Astrocyte (in vitro differentiated cells and primary cell): ENCODE data around the gene C1QTNF12. TPM values are rescaled to one million over a fixed set of nuclear protein-coding genes. Genes with fewer than 3 reads are reported as not detected.

Source experiments
- DNase-seq: peaks from one replicate; pipeline ENCODE4 v3.0.0-alpha.2; 2010; ENCODE audit warnings: low read depth
- FAIRE-seq: peaks from 2 replicates; lab custom pipeline; 2011; peaks lifted over from hg19 to GRCh38; lab: Jason Lieb, UNC
- H2AFZ ChIP-seq: 2 replicates; pipeline ENCODE4 v1.6.0; 2012; ENCODE audit warnings: low read depth, low read length, inconsistent platforms
- H3K27ac ChIP-seq: 2 replicates; pipeline ENCODE4 v1.5.1; 2011; ENCODE audit warnings: low read depth, low read length, inconsistent platforms
- H3K27me3 ChIP-seq: 2 replicates; pipeline ENCODE4 v1.6.0; 2011; ENCODE audit warnings: low read length, inconsistent platforms; ENCODE audit not compliant: insufficient read depth
- H3K36me3 ChIP-seq: 2 replicates; pipeline ENCODE4 v1.5.1; 2011; ENCODE audit warnings: low read length, inconsistent platforms; ENCODE audit not compliant: insufficient read depth
- H3K4me1 ChIP-seq: 2 replicates; pipeline ENCODE4 v1.5.1; 2011; ENCODE audit warnings: low read length, inconsistent platforms; ENCODE audit not compliant: insufficient read depth
- H3K4me2 ChIP-seq: 2 replicates; pipeline ENCODE4 v1.6.0; 2012; ENCODE audit warnings: low read length, inconsistent platforms
- H3K4me3 ChIP-seq: 2 replicates; pipeline ENCODE4 v1.5.1; 2011; ENCODE audit warnings: low read depth, mild to moderate bottlenecking, low read length, inconsistent platforms; ENCODE audit not compliant: insufficient read depth
- H3K79me2 ChIP-seq: 2 replicates; pipeline ENCODE4 v1.6.0; 2012; ENCODE audit warnings: mild to moderate bottlenecking, low read length, inconsistent platforms; ENCODE audit not compliant: insufficient read depth
- H3K9ac ChIP-seq: 2 replicates; pipeline ENCODE4 v1.6.0; 2012; ENCODE audit warnings: mild to moderate bottlenecking, low read length, inconsistent platforms
- H3K9me3 ChIP-seq: 2 replicates; pipeline ENCODE4 v1.5.1; 2012; ENCODE audit warnings: low read depth, mild to moderate bottlenecking, low read length, inconsistent platforms; ENCODE audit not compliant: insufficient read depth
- H4K20me1 ChIP-seq: 2 replicates; pipeline ENCODE4 v1.6.0; 2012; ENCODE audit warnings: low read length, inconsistent platforms; ENCODE audit not compliant: insufficient read depth
- H3K27ac Mint-ChIP-seq: one replicate; pipeline ENCODE4 v1.8.0; 2021; ENCODE audit warnings: mild to moderate bottlenecking, mixed read lengths; ENCODE audit not compliant: unreplicated experiment
- H3K27me3 Mint-ChIP-seq: one replicate; pipeline ENCODE4 v1.8.0; 2021; ENCODE audit warnings: low read depth, mixed read lengths; ENCODE audit not compliant: unreplicated experiment
- H3K36me3 Mint-ChIP-seq: one replicate; pipeline ENCODE4 v1.8.0; 2021; ENCODE audit warnings: low read depth, mixed read lengths; ENCODE audit not compliant: unreplicated experiment
- H3K4me1 Mint-ChIP-seq: one replicate; pipeline ENCODE4 v1.8.0; 2021; ENCODE audit warnings: low read depth, mixed read lengths; ENCODE audit not compliant: unreplicated experiment
- H3K4me3 Mint-ChIP-seq: one replicate; pipeline ENCODE4 v1.8.0; 2021; ENCODE audit warnings: mild to moderate bottlenecking, moderate library complexity, mixed read lengths; ENCODE audit not compliant: unreplicated experiment
- H3K9me3 Mint-ChIP-seq: one replicate; pipeline ENCODE4 v1.8.0; 2021; ENCODE audit warnings: mild to moderate bottlenecking, mixed read lengths; ENCODE audit not compliant: unreplicated experiment
- CTCF ChIP-seq: IDR thresholded peaks from 2 replicates; pipeline ENCODE4 v1.5.1; 2011; ENCODE audit warnings: low read depth, mild to moderate bottlenecking, inconsistent platforms, low read length, moderate library complexity; ENCODE audit not compliant: insufficient read depth
- EZH2 ChIP-seq: IDR thresholded peaks from 2 replicates; pipeline ENCODE4 v1.6.1; 2012; ENCODE audit warnings: mild to moderate bottlenecking, low read length, inconsistent platforms; ENCODE audit not compliant: insufficient read depth
- total RNA-seq: library from RNA; stranded (reverse); gene quantifications from 2 replicates; pipeline ENCODE4 v1.2.1, GENCODE V29; 2021

The C1QTNF12 gene
- total RNA-seq, 1 donor from 2014 or later: 3.9 TPM

- no peaks in the 10 kb centered on the region for H3K9me3 ChIP-seq
- H4K20me1 ChIP-seq: no peaks in the 10 kb centered on the region
- no peak overlapping the region for H3K27ac ChIP-seq
- H3K36me3 ChIP-seq: no peaks in the 10 kb centered on the region
- H3K27me3 Mint-ChIP-seq: peaks cover 2% of the 10 kb centered on the region
- no peak overlapping the region for H3K27ac Mint-ChIP-seq
- no peaks in the 10 kb centered on the region for H3K36me3 Mint-ChIP-seq
- no peak overlapping the region for H3K4me3 Mint-ChIP-seq
- peak overlapping the region; percentile 87 for H3K4me2 ChIP-seq
- H3K4me3 ChIP-seq: no peak overlapping the region
- peaks cover 3% of the 10 kb centered on the region for H3K27me3 ChIP-seq
- H3K4me1 ChIP-seq: peaks cover 27% of the 10 kb centered on the region
- FAIRE-seq (no peak), DNase-seq (no peak)
- no peaks in the 10 kb centered on the region for H3K79me2 ChIP-seq
- no peak overlapping the region for H2AFZ ChIP-seq
- no peaks in the 10 kb centered on the region for H3K9me3 Mint-ChIP-seq
- TF ChIP-seq EZH2: no peak
- TF ChIP-seq CTCF: no peak
- peaks cover 5% of the 10 kb centered on the region for H3K4me1 Mint-ChIP-seq
- H3K9ac ChIP-seq: no peak overlapping the region
Measured at GRCh38 chr1:1207571-1207892, 39.0 kb downstream of the C1QTNF12 start.

GRCh38 chr1:1206966-1207531 is 39.5 kb downstream of the C1QTNF12 start:
- Histone ChIP-seq H3K79me2 (no peaks in the 10 kb centered on the region), H3K9me3 (no peaks in the 10 kb centered on the region), H2AFZ (no peak overlapping the region), H3K4me3 (no peak overlapping the region), H3K27ac (no peak overlapping the region), H4K20me1 (no peaks in the 10 kb centered on the region), H3K36me3 (no peaks in the 10 kb centered on the region), H3K4me2 (peak overlapping the region; percentile 73), H3K27me3 (peaks cover 3% of the 10 kb centered on the region), H3K9ac (no peak overlapping the region), H3K4me1 (peaks cover 27% of the 10 kb centered on the region)
- H3K4me1 Mint-ChIP-seq: peaks cover 5% of the 10 kb centered on the region
- TF ChIP-seq CTCF (no peak), EZH2 (no peak)
- peaks cover 2% of the 10 kb centered on the region for H3K27me3 Mint-ChIP-seq
- DNase-seq: no peak
- H3K36me3 Mint-ChIP-seq: no peaks in the 10 kb centered on the region
- no peaks in the 10 kb centered on the region for H3K9me3 Mint-ChIP-seq
- FAIRE-seq: no peak
- no peak overlapping the region for H3K4me3 Mint-ChIP-seq
- H3K27ac Mint-ChIP-seq: no peak overlapping the region

GRCh38 chr1:1206376-1206965 is 40.1 kb downstream of the C1QTNF12 start, which contains the start of gene TNFRSF18:
Gene TNFRSF18 (minus strand): TSS chr1:1206592. CDS start chr1:1206571, 21 bp downstream.
- DNase-seq: no peak
- no peaks in the 10 kb centered on the region for H3K9me3 Mint-ChIP-seq
- peak within 1 kb of the TSS; percentile 60 for H2AFZ ChIP-seq
- peaks cover 27% of the 10 kb centered on the region for H3K4me1 ChIP-seq
- peak within 1 kb of the TSS; percentile 5 for H3K4me3 ChIP-seq
- H3K4me1 Mint-ChIP-seq: peaks cover 5% of the 10 kb centered on the region
- no peak within 1 kb of the TSS for H3K27ac ChIP-seq
- H3K27ac Mint-ChIP-seq: no peak within 1 kb of the TSS
- no peaks in the 10 kb centered on the region for H4K20me1 ChIP-seq
- no peak for TF ChIP-seq EZH2
- no peak for TF ChIP-seq CTCF
- H3K4me2 ChIP-seq: peak within 1 kb of the TSS; percentile 73
- H3K36me3 ChIP-seq: no peaks in the 10 kb centered on the region
- no peak within 1 kb of the TSS for H3K9ac ChIP-seq
- H3K4me3 Mint-ChIP-seq: no peak within 1 kb of the TSS
- H3K36me3 Mint-ChIP-seq: no peaks in the 10 kb centered on the region
- H3K27me3 ChIP-seq: peaks cover 3% of the 10 kb centered on the region
- H3K79me2 ChIP-seq: no peaks in the 10 kb centered on the region
- no peaks in the 10 kb centered on the region for H3K9me3 ChIP-seq
- no peak for FAIRE-seq
- H3K27me3 Mint-ChIP-seq: peaks cover 2% of the 10 kb centered on the region
